Activated CD8-positive, alpha-beta memory T cell treated with anti-CD3 and anti-CD28 coated beads, Interleukin-2, amount 10 ng/mL, durations not matched to agents 7 days and 5 days (primary cell): ENCODE measurements around the gene PRSS27. TPM values are rescaled to one million over a fixed set of nuclear protein-coding genes. Genes with fewer than 3 reads are reported as not detected.

Experiments used
- ATAC-seq: fragments of 150-1000 bp; cut with Tn5 transposase; one replicate; pipeline ENCODE4 v1.10.0; 2021; ENCODE audit warnings: moderate library complexity
- CTCF ChIA-PET: fragments of 350-600 bp; sonication (Branson Sonifier 250); formaldehyde crosslinking; loops from one replicate; lab custom pipeline; 2021; ENCODE audit warnings: antibody characterized with exemption; lab: Charles Lee
- DNase-seq: peaks from one replicate; pipeline ENCODE4 v3.0.0-alpha.2; 2020
- H3K27ac Mint-ChIP-seq: one replicate; pipeline ENCODE4 v1.8.0; 2021; ENCODE audit warnings: mild to moderate bottlenecking, mixed read lengths
- H3K27me3 Mint-ChIP-seq: one replicate; pipeline ENCODE4 v1.8.0; 2021; ENCODE audit warnings: mixed read lengths
- H3K36me3 Mint-ChIP-seq: one replicate; pipeline ENCODE4 v1.8.0; 2021; ENCODE audit warnings: mild to moderate bottlenecking, mixed read lengths
- H3K4me1 Mint-ChIP-seq: one replicate; pipeline ENCODE4 v1.8.0; 2021; ENCODE audit warnings: mixed read lengths
- H3K4me3 Mint-ChIP-seq: one replicate; pipeline ENCODE4 v1.8.0; 2021; ENCODE audit warnings: mild to moderate bottlenecking, moderate library complexity, mixed read lengths
- H3K9me3 Mint-ChIP-seq: one replicate; pipeline ENCODE4 v1.8.0; 2022; ENCODE audit warnings: low read depth, mixed read lengths
- total RNA-seq, 2 experiments: library from RNA; stranded (reverse); gene quantifications; one replicate each; pipeline ENCODE4 v1.2.3, GENCODE V29; 2021

PRSS27 gene
- total RNA-seq, 2 experiments from 2014 or later: 1.2 to 1.7 TPM

- no peaks in the 10 kb centered on the region for H3K4me1 Mint-ChIP-seq
- H3K4me3 Mint-ChIP-seq: no peak overlapping the region
- no peak overlapping the region for H3K27ac Mint-ChIP-seq
- peaks cover 8% of the 10 kb centered on the region for H3K36me3 Mint-ChIP-seq
- DNase-seq (no peak), ATAC-seq (no peak)
- H3K27me3 Mint-ChIP-seq: no peaks in the 10 kb centered on the region
- CTCF ChIA-PET: no interaction called here
- no peaks in the 10 kb centered on the region for H3K9me3 Mint-ChIP-seq
Measured at GRCh38 chr16:2706611-2707311, 13.3 kb downstream of the PRSS27 start.

- Mint-ChIP-seq H3K27me3 (no peaks in the 10 kb centered on the region), H3K9me3 (no peaks in the 10 kb centered on the region), H3K27ac (no peak overlapping the region), H3K4me3 (no peak overlapping the region), H3K4me1 (no peaks in the 10 kb centered on the region), H3K36me3 (peaks cover 8% of the 10 kb centered on the region)
- CTCF ChIA-PET: no interaction called here
- ATAC-seq (no peak), DNase-seq (no peak)
Measured at GRCh38 chr16:2706085-2706484, 13.9 kb downstream of the PRSS27 start.

GRCh38 chr16:2705351-2705750 is 14.7 kb downstream of the PRSS27 start:
- no peak overlapping the region for H3K4me3 Mint-ChIP-seq
- CTCF ChIA-PET: no interaction called here

GRCh38 chr16:2704983-2705275 is 15.1 kb downstream of the PRSS27 start:
- no peak for DNase-seq
- Mint-ChIP-seq H3K9me3 (no peaks in the 10 kb centered on the region), H3K27ac (no peak overlapping the region), H3K36me3 (peaks cover 8% of the 10 kb centered on the region), H3K4me3 (no peak overlapping the region), H3K4me1 (no peaks in the 10 kb centered on the region), H3K27me3 (no peaks in the 10 kb centered on the region)
- ATAC-seq: no peak
- CTCF ChIA-PET: no interaction called here

More at GRCh38 chr16:2705351-2705750, 14.7 kb downstream of the PRSS27 start:
- ATAC-seq: no peak
- no peak for DNase-seq
- Mint-ChIP-seq H3K4me1 (no peaks in the 10 kb centered on the region), H3K27ac (no peak overlapping the region), H3K36me3 (peaks cover 8% of the 10 kb centered on the region), H3K27me3 (no peaks in the 10 kb centered on the region), H3K9me3 (no peaks in the 10 kb centered on the region)

GRCh38 chr16:2704166-2704982 is 15.7 kb downstream of the PRSS27 start:
- Mint-ChIP-seq H3K36me3 (peaks cover 8% of the 10 kb centered on the region), H3K27ac (no peak overlapping the region), H3K27me3 (no peaks in the 10 kb centered on the region), H3K9me3 (no peaks in the 10 kb centered on the region), H3K4me3 (no peak overlapping the region), H3K4me1 (no peaks in the 10 kb centered on the region)
- DNase-seq (no peak), ATAC-seq (no peak)
- CTCF ChIA-PET: interaction anchor here (1.1 to 1.2 kb wide), 2 partner anchors 17 to 18 kb away, joined by 3 read pairs; no protein-coding TSS in a partner anchor

GRCh38 chr16:2702871-2703745 is 16.9 kb downstream of the PRSS27 start:
- Mint-ChIP-seq H3K36me3 (peaks cover 7% of the 10 kb centered on the region), H3K4me1 (no peaks in the 10 kb centered on the region), H3K27me3 (no peaks in the 10 kb centered on the region), H3K9me3 (no peaks in the 10 kb centered on the region), H3K4me3 (no peak overlapping the region), H3K27ac (no peak overlapping the region)
- no peak for DNase-seq
- CTCF ChIA-PET: interaction anchor here (1.1 to 1.2 kb wide), 2 partner anchors 16 to 19 kb away, joined by 3 read pairs; no protein-coding TSS in a partner anchor
- ATAC-seq: no peak

- CTCF ChIA-PET: no interaction called here
- H3K4me3 Mint-ChIP-seq: no peak overlapping the region
- no peaks in the 10 kb centered on the region for H3K27me3 Mint-ChIP-seq
- no peak for ATAC-seq
- peaks cover 7% of the 10 kb centered on the region for H3K36me3 Mint-ChIP-seq
- no peak for DNase-seq
- no peaks in the 10 kb centered on the region for H3K9me3 Mint-ChIP-seq
- no peaks in the 10 kb centered on the region for H3K4me1 Mint-ChIP-seq
- H3K27ac Mint-ChIP-seq: no peak overlapping the region
Measured at GRCh38 chr16:2702438-2702825, 17.6 kb downstream of the PRSS27 start.

GRCh38 chr16:2701713-2702437 is 18.1 kb downstream of the PRSS27 start:
- Mint-ChIP-seq H3K36me3 (peaks cover 3% of the 10 kb centered on the region), H3K27ac (no peak overlapping the region), H3K9me3 (no peaks in the 10 kb centered on the region), H3K4me1 (no peaks in the 10 kb centered on the region), H3K27me3 (no peaks in the 10 kb centered on the region), H3K4me3 (no peak overlapping the region)
- DNase-seq (no peak), ATAC-seq (no peak)
- CTCF ChIA-PET: no interaction called here

- ATAC-seq (no peak), DNase-seq (no peak)
- no peaks in the 10 kb centered on the region for H3K4me1 Mint-ChIP-seq
- H3K27me3 Mint-ChIP-seq: no peaks in the 10 kb centered on the region
- CTCF ChIA-PET: no interaction called here
- H3K36me3 Mint-ChIP-seq: peaks cover 3% of the 10 kb centered on the region
- no peak overlapping the region for H3K27ac Mint-ChIP-seq
- no peaks in the 10 kb centered on the region for H3K9me3 Mint-ChIP-seq
- no peak overlapping the region for H3K4me3 Mint-ChIP-seq
Measured at GRCh38 chr16:2701272-2701671, 18.8 kb downstream of the PRSS27 start.

- DNase-seq (no peak), ATAC-seq (no peak)
- no peaks in the 10 kb centered on the region for H3K4me1 Mint-ChIP-seq
- H3K27me3 Mint-ChIP-seq: no peaks in the 10 kb centered on the region
- H3K9me3 Mint-ChIP-seq: no peaks in the 10 kb centered on the region
- H3K4me3 Mint-ChIP-seq: no peak overlapping the region
- CTCF ChIA-PET: no interaction called here
- no peak overlapping the region for H3K27ac Mint-ChIP-seq
- H3K36me3 Mint-ChIP-seq: peaks cover 3% of the 10 kb centered on the region
Measured at GRCh38 chr16:2700786-2701185, 19.2 kb downstream of the PRSS27 start.

- H3K36me3 Mint-ChIP-seq: peaks cover 1% of the 10 kb centered on the region
- H3K9me3 Mint-ChIP-seq: no peaks in the 10 kb centered on the region
- no peak overlapping the region for H3K4me3 Mint-ChIP-seq
- DNase-seq: no peak
- CTCF ChIA-PET: no interaction called here
- ATAC-seq: no peak
- no peaks in the 10 kb centered on the region for H3K4me1 Mint-ChIP-seq
- no peak overlapping the region for H3K27ac Mint-ChIP-seq
- no peaks in the 10 kb centered on the region for H3K27me3 Mint-ChIP-seq
Measured at GRCh38 chr16:2699791-2700600, 20.0 kb downstream of the PRSS27 start.

- ATAC-seq: no peak
- no peak overlapping the region for H3K4me3 Mint-ChIP-seq
- H3K9me3 Mint-ChIP-seq: no peaks in the 10 kb centered on the region
- peaks cover 1% of the 10 kb centered on the region for H3K36me3 Mint-ChIP-seq
- H3K27ac Mint-ChIP-seq: no peak overlapping the region
- no peaks in the 10 kb centered on the region for H3K4me1 Mint-ChIP-seq
- no peak for DNase-seq
- H3K27me3 Mint-ChIP-seq: no peaks in the 10 kb centered on the region
- CTCF ChIA-PET: no interaction called here
Measured at GRCh38 chr16:2698965-2699750, 20.9 kb downstream of the PRSS27 start.
